Measurements from ENCODE around the gene KLHL21. TPM values are rescaled to one million over a fixed set of nuclear protein-coding genes. Genes with fewer than 3 reads are reported as not detected.

Gene KLHL21
- total and polyA plus RNA-seq, 9 of the 15 experiments (the other 6 are each of a cell fraction or from before 2014, with no cell fraction given): 2.1 to 42.1 (median 17.5) TPM

DNA sequence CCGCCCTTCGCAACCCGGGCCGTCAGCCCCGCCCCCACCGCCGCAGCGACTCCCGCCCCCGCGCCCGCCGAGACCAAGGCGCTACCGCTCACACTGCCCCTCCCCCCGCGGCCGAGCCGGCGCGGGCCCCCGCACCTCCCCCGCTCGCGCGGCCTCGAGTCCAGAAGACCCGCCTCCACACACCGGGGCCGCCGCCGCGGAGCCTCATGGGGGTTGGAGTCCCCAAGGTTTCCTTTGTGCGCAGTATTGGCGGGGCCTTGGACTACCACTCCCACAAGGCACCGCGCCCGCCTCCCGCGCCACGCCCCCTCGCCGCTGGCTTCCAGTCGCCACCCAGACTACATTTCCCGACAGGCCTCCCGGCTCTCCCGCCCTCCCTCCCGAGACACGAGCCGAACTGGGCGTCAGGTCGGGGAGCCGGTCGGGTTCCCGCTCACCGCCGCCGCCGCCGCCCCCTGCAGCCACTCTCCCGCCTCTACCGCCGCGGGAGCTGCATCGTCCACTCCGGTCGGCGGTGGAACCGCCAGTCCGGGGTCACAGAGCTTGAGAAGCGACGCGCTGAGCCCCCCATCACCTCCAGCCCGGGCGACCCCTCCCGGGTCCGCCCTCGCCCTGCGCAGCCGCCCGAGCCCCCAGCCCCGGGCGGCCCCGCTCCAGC, 10.8 kb upstream of the KLHL21 start, which contains the start of gene PHF13 (continued):
- TF ChIP-seq, protein P1, sequence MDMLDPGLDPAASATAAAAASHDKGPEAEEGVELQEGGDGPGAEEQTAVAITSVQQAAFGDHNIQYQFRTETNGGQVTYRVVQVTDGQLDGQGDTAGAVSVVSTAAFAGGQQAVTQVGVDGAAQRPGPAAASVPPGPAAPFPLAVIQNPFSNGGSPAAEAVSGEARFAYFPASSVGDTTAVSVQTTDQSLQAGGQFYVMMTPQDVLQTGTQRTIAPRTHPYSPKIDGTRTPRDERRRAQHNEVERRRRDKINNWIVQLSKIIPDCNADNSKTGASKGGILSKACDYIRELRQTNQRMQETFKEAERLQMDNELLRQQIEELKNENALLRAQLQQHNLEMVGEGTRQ (CRISPR knock-in tag; IDR thresholded peaks at IDR 0.05): no peak
- peak; percentile 90 for TF ChIP-seq FOXJ2 (tag; IDR thresholded peaks at IDR 0.05)
- TF ChIP-seq TAL1 (IDR thresholded peaks at IDR 0.05): no peak
- TF ChIP-seq, protein P2, sequence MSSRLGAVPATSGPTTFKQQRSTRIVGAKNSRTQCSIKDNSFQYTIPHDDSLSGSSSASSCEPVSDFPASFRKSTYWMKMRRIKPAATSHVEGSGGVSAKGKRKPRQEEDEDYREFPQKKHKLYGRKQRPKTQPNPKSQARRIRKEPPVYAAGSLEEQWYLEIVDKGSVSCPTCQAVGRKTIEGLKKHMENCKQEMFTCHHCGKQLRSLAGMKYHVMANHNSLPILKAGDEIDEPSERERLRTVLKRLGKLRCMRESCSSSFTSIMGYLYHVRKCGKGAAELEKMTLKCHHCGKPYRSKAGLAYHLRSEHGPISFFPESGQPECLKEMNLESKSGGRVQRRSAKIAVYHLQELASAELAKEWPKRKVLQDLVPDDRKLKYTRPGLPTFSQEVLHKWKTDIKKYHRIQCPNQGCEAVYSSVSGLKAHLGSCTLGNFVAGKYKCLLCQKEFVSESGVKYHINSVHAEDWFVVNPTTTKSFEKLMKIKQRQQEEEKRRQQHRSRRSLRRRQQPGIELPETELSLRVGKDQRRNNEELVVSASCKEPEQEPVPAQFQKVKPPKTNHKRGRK (tag; IDR thresholded peaks at IDR 0.05): no peak
- TF ChIP-seq DMBX1 (CRISPR knock-in tag; IDR thresholded peaks at IDR 0.05; ENCODE audit: borderline replicate concordance): peak; percentile 69; the same call in 1 of the 2 replicates
- peak; percentile 79 for TF ChIP-seq CHD2 (IDR thresholded peaks at IDR 0.05; ENCODE audit: low read depth, low read length)
- no peak for TF ChIP-seq ELF2 (CRISPR knock-in tag; IDR thresholded peaks at IDR 0.05)
- TF ChIP-seq PCBP2 (IDR thresholded peaks at IDR 0.05; ENCODE audit: low read depth, low read length, poor library complexity, severe bottlenecking): no peak
- no peak for TF ChIP-seq ILK (tag; IDR thresholded peaks at IDR 0.05; ENCODE audit: borderline replicate concordance, low read depth)
- peak; percentile 14; the same call in 1 of the 2 replicates for TF ChIP-seq PKNOX1 (IDR thresholded peaks at IDR 0.05)
- TF ChIP-seq ATF3 (IDR thresholded peaks at IDR 0.05): no peak
- no peak for TF ChIP-seq ATF3 (CRISPR knock-in tag; conservative IDR thresholded peaks at IDR 0.05)
- TF ChIP-seq KLF16 (IDR thresholded peaks at IDR 0.05): no peak
- no peak; a peak in 1 of 4 replicates for TF ChIP-seq UBTF (IDR thresholded peaks at IDR 0.05; ENCODE audit: borderline replicate concordance in 1 of 2, low read depth in 2 of 2, low read length in 2 of 2)
- TF ChIP-seq NCOR1 (IDR thresholded peaks at IDR 0.05): peak; percentile 6; the same call in 1 of the 2 replicates
- TF ChIP-seq CREBBP (IDR thresholded peaks at IDR 0.05; ENCODE audit: low read depth, low read length): no peak
- peak in 1 of 2 experiments; percentile 62; a peak in 1 of 4 replicates for TF ChIP-seq TEAD1 (CRISPR knock-in tag; IDR thresholded peaks at IDR 0.05)
- TF ChIP-seq, protein P3, sequence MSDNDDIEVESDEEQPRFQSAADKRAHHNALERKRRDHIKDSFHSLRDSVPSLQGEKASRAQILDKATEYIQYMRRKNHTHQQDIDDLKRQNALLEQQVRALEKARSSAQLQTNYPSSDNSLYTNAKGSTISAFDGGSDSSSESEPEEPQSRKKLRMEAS (CRISPR knock-in tag; IDR thresholded peaks at IDR 0.05): peak; percentile 80
- peak in 1 of 2 experiments; percentile 41; a peak in 1 of 4 replicates for TF ChIP-seq RCOR1 (IDR thresholded peaks at IDR 0.05; ENCODE audit: borderline replicate concordance in 1 of 2, low read depth in 2 of 2, low read length in 2 of 2)
- TF ChIP-seq SAFB (IDR thresholded peaks at IDR 0.05; ENCODE audit: borderline replicate concordance, low read depth, low read length): 0 out of 2 replicates have a peak, but pooled peaks have one; percentile 26
- no peak for TF ChIP-seq SMARCB1 (IDR thresholded peaks at IDR 0.05; ENCODE audit: insufficient read length, low read depth)
